HepG2 (cell line): ENCODE data around the gene COQ6. TPM values are rescaled to one million over a fixed set of nuclear protein-coding genes. Genes with fewer than 3 reads are reported as not detected.
A peak's percentile ranks its signal among the peaks of the same experiment; 100 is the strongest.

Experiments
- IKZF1 ChIP-seq: fragments of 450-650 bp; IDR thresholded peaks from 2 replicates; pipeline ENCODE4 v1.7.1; 2016
- IRF2 ChIP-seq: IDR thresholded peaks from 2 replicates; pipeline ENCODE4 v1.6.1; 2018; ENCODE audit warnings: missing genetic modification reagents, missing compliant biosample characterization
- MED8 ChIP-seq: sonication (generic); formaldehyde crosslinking; IDR thresholded peaks from 2 replicates; pipeline ENCODE4 v1.8.1; 2023; ENCODE audit warnings: mild to moderate bottlenecking, missing genetic modification reagents; ENCODE audit not compliant: insufficient replicate concordance
- NAIF1 ChIP-seq: sonication (generic); formaldehyde crosslinking; IDR thresholded peaks from 2 replicates; pipeline ENCODE4 v1.5.0; 2020; ENCODE audit warnings: mild to moderate bottlenecking, missing genetic modification reagents, borderline replicate concordance
- POLR2AphosphoS5 ChIP-seq: IDR thresholded peaks from 2 replicates; pipeline ENCODE4 v1.6.1; 2012; ENCODE audit warnings: low read depth, low read length
- SMAD3 ChIP-seq: sonication (generic); formaldehyde crosslinking; IDR thresholded peaks from 2 replicates; pipeline ENCODE4 v1.4.0; 2020; ENCODE audit warnings: missing genetic modification reagents
- ZFYVE20 ChIP-seq: sonication (generic); formaldehyde crosslinking; IDR thresholded peaks from 2 replicates; pipeline ENCODE4 v1.8.0; 2023; ENCODE audit warnings: low read depth, mild to moderate bottlenecking, moderate library complexity, missing genetic modification reagents, borderline replicate concordance
- ZNF292 ChIP-seq: sonication (generic); formaldehyde crosslinking; IDR thresholded peaks from 2 replicates; pipeline ENCODE4 v1.8.1; 2022; ENCODE audit warnings: mild to moderate bottlenecking, low read depth, missing genetic modification reagents, borderline replicate concordance
- ZNF337 ChIP-seq: sonication (generic); formaldehyde crosslinking; IDR thresholded peaks from 2 replicates; pipeline ENCODE4 v1.5.1; 2020; ENCODE audit warnings: missing genetic modification reagents, low read depth, mild to moderate bottlenecking, borderline replicate concordance
- ZNF367 ChIP-seq: sonication (generic); formaldehyde crosslinking; IDR thresholded peaks from 2 replicates; pipeline ENCODE4 v1.4.0; 2020; ENCODE audit warnings: missing genetic modification reagents, borderline replicate concordance
- ZNF562 ChIP-seq: sonication (generic); formaldehyde crosslinking; IDR thresholded peaks from 2 replicates; pipeline ENCODE4 v1.8.0; 2022; ENCODE audit warnings: missing genetic modification reagents, borderline replicate concordance
- polyA plus RNA-seq, 8 experiments: library from polyadenylated mRNA; depleted of rRNA in 3 of 8; stranded (reverse) in 7 of 8; unstranded in 1 of 8; fragments of >200 nt; fragmentation: Illumina TruSeq in 4 of 8; extraction: Trizol in 4 of 8; gene quantifications; 2 replicates each; pipeline versions ENCODE4 v1.2.1 to v1.2.3, GENCODE V29; 2011 to 2016; ENCODE audit warnings: low read depth in 4 of 8, missing spikeins in 1 of 8, mixed read lengths in 1 of 8; ENCODE audit not compliant: insufficient read depth in 1 of 8
- total RNA-seq, 5 experiments: library from RNA; depleted of rRNA; stranded (reverse); fragments of >200 nt; fragmentation: Illumina TruSeq; extraction: Trizol; gene quantifications; 2 replicates each; pipeline ENCODE4 v1.2.3, GENCODE V29; 2016; ENCODE audit warnings: low read depth in 1 of 5
- TF ChIP-seq, protein P1 (sequence below): sonication (generic); formaldehyde crosslinking; IDR thresholded peaks from 2 replicates; pipeline ENCODE4 v1.4.0; 2020; ENCODE audit warnings: missing genetic modification reagents
- TF ChIP-seq, protein P2 (sequence below): conservative IDR thresholded peaks from 2 replicates; pipeline ENCODE4 v1.6.1; 2018; ENCODE audit warnings: missing genetic modification reagents
- TF ChIP-seq, protein P3 (sequence below): IDR thresholded peaks from 2 replicates; pipeline ENCODE4 v1.6.1; 2016; ENCODE audit warnings: low read depth, control low read depth

The COQ6 gene
- total and polyA plus RNA-seq, 2 of the 13 experiments (the other 11 are each of a cell fraction or from before 2014, with no cell fraction given), result 18.9 to 34.7 TPM

DNA sequence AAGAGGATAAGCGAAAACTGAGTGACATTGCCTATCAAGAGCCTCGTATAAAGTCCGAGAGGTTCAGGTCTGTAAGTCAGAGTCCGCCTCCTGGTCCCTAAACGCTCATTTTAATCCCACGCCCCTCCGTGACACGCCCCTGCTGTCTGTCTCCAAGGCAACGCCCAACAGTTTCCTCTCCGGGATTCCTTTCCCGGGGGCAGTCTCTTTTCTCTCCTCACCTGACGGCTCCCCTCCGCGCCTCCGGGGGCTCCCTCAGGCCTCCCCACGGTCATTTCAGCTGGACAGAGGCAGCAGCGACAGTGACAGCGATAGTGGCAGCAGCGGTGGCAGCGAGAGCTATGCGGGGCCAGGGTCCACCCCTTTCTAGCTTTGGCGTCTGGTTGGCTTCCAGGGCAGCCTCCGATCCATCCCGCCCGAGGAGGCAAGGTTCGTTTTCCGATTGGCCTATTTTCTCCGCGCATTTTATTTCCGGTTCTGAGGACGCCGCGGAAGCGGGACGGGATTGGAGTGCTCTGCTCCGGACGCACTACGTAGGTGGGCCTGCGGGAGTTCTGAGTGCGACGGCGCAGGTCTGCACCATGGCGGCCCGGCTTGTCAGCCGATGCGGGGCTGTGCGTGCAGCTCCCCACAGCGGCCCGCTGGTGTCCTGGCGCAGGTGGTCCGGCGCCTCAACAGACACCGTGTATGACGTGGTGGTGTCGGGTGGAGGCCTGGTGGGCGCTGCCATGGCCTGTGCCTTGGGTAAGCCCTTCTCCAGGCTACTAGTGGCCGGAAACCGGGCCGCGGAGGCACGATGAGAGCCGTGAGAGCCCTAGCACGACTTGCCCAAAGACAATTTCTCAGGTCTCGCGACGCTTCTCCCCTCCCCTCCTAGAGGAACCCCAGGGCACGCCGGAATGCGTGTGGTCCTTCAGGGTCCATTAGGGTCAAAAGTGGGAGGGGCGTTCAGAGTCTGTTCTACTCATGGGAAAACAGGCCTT lies at the start of gene COQ6, which contains the start of gene FAM161B (continued):
- TF ChIP-seq NAIF1 (peak; percentile 59; the same call in 1 of the 2 replicates), ZNF292 (CRISPR knock-in tag) (peak; percentile 51; the same call in 1 of the 2 replicates), ZFYVE20 (CRISPR knock-in tag) (0 out of 2 replicates have a peak, but pooled peaks have one; percentile 77), SMAD3 (CRISPR knock-in tag) (peak; percentile 63; the same call in 1 of the 2 replicates), ZNF337 (CRISPR knock-in tag) (peak; percentile 58; the same call in 1 of the 2 replicates), ZNF367 (no peak), IKZF1 (no peak), ZNF562 (CRISPR knock-in tag) (no peak), POLR2AphosphoS5 (peak; percentile 64), MED8 (CRISPR knock-in tag) (peak; percentile 65), IRF2 (CRISPR knock-in tag) (peak; percentile 79; the same call in 1 of the 2 replicates)
- TF ChIP-seq, protein P1, sequence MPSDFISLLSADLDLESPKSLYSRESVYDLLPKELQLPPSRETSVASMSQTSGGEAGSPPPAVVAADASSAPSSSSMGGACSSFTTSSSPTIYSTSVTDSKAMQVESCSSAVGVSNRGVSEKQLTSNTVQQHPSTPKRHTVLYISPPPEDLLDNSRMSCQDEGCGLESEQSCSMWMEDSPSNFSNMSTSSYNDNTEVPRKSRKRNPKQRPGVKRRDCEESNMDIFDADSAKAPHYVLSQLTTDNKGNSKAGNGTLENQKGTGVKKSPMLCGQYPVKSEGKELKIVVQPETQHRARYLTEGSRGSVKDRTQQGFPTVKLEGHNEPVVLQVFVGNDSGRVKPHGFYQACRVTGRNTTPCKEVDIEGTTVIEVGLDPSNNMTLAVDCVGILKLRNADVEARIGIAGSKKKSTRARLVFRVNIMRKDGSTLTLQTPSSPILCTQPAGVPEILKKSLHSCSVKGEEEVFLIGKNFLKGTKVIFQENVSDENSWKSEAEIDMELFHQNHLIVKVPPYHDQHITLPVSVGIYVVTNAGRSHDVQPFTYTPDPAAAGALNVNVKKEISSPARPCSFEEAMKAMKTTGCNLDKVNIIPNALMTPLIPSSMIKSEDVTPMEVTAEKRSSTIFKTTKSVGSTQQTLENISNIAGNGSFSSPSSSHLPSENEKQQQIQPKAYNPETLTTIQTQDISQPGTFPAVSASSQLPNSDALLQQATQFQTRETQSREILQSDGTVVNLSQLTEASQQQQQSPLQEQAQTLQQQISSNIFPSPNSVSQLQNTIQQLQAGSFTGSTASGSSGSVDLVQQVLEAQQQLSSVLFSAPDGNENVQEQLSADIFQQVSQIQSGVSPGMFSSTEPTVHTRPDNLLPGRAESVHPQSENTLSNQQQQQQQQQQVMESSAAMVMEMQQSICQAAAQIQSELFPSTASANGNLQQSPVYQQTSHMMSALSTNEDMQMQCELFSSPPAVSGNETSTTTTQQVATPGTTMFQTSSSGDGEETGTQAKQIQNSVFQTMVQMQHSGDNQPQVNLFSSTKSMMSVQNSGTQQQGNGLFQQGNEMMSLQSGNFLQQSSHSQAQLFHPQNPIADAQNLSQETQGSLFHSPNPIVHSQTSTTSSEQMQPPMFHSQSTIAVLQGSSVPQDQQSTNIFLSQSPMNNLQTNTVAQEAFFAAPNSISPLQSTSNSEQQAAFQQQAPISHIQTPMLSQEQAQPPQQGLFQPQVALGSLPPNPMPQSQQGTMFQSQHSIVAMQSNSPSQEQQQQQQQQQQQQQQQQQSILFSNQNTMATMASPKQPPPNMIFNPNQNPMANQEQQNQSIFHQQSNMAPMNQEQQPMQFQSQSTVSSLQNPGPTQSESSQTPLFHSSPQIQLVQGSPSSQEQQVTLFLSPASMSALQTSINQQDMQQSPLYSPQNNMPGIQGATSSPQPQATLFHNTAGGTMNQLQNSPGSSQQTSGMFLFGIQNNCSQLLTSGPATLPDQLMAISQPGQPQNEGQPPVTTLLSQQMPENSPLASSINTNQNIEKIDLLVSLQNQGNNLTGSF (CRISPR knock-in tag), result peak; percentile 16; the same call in 1 of the 2 replicates
- TF ChIP-seq, protein P2, sequence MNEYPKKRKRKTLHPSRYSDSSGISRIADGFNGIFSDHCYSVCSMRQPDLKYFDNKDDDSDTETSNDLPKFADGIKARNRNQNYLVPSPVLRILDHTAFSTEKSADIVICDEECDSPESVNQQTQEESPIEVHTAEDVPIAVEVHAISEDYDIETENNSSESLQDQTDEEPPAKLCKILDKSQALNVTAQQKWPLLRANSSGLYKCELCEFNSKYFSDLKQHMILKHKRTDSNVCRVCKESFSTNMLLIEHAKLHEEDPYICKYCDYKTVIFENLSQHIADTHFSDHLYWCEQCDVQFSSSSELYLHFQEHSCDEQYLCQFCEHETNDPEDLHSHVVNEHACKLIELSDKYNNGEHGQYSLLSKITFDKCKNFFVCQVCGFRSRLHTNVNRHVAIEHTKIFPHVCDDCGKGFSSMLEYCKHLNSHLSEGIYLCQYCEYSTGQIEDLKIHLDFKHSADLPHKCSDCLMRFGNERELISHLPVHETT (CRISPR knock-in tag), result 0 out of 2 replicates have a peak, but pooled peaks have one; percentile 16
- TF ChIP-seq, protein P3, sequence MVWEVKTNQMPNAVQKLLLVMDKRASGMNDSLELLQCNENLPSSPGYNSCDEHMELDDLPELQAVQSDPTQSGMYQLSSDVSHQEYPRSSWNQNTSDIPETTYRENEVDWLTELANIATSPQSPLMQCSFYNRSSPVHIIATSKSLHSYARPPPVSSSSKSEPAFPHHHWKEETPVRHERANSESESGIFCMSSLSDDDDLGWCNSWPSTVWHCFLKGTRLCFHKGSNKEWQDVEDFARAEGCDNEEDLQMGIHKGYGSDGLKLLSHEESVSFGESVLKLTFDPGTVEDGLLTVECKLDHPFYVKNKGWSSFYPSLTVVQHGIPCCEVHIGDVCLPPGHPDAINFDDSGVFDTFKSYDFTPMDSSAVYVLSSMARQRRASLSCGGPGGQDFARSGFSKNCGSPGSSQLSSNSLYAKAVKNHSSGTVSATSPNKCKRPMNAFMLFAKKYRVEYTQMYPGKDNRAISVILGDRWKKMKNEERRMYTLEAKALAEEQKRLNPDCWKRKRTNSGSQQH (CRISPR knock-in tag), result no peak
